Measurements from ENCODE around the gene MYO16. TPM values are rescaled to one million over a fixed set of nuclear protein-coding genes. Genes with fewer than 3 reads are reported as not detected.

The MYO16 gene
- total RNA-seq, 1 experiment from 2014 or later, result not detected

DNA sequence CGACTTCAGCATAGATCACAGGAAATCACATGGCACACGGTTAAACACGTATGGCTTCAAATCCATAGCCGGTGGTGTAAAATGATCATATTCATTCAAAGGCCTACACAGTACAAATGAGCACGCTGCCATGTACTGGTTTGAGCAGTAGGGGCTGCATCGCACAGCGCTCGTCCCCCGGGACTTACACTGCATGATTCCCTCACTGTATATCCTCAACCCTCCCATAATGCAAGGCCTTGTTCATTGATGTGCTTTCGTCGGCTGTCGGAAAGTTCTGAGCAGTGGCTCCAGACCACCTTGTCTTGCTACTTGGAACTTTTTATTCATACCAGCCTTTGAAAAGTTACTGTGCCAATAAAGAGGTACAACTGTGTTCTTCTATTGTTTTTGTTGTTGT lies 578.2 kb downstream of the MYO16 start:
- no peaks in the 10 kb centered on the region for H3K79me2 ChIP-seq (ENCODE audit: insufficient read depth, low read length)
- Mint-ChIP-seq H3K36me3 (ENCODE audit: insufficient read depth in 1 of 3, low read depth in 3 of 3) (no peaks in the 10 kb centered on the region), H3K4me3 (no peak overlapping the region), H3K9me3 (no peaks in the 10 kb centered on the region), H3K27me3 (ENCODE audit: low read depth) (peaks cover 2% of the 10 kb centered on the region), H3K27ac (no peak overlapping the region), H3K4me1 (peaks cover 0 to 3% of the 10 kb centered on the region in 2 experiments; a peak in 1 of 4 replicates)
- no CpG with 5 or more reads among the region's 12 CpGs for WGBS (ENCODE audit: extremely low coverage, insufficient read length, low lambda C conversion rate)
- no peak overlapping the region for H3K27ac ChIP-seq (ENCODE audit: insufficient read length, low read depth, low read length)
- no peaks in the 10 kb centered on the region for H3K4me1 ChIP-seq (ENCODE audit: insufficient read depth, low read length)
- no peak overlapping the region for H3K56ac ChIP-seq (ENCODE audit: insufficient read length, low read depth, low read length)
- no peak overlapping the region for H3K4me2 ChIP-seq (ENCODE audit: insufficient read depth, insufficient read length, low read length)
- H4K91ac ChIP-seq (ENCODE audit: insufficient read length, low read depth, low read length), result no peak overlapping the region
- H2BK15ac ChIP-seq (ENCODE audit: low read depth, low read length), result no peak overlapping the region
- no peak overlapping the region for H4K5ac ChIP-seq (ENCODE audit: insufficient read length, low read depth, low read length)
- H3K4ac ChIP-seq (ENCODE audit: low read depth, low read length), result no peak overlapping the region
- no peak overlapping the region for H2AFZ ChIP-seq (ENCODE audit: low read length)
- no peak overlapping the region for H3K23ac ChIP-seq (ENCODE audit: insufficient read length, low read depth, low read length)
- no peak overlapping the region for H2BK12ac ChIP-seq (ENCODE audit: insufficient read length, low read depth, low read length)
- no peak overlapping the region for H3T11ph ChIP-seq (ENCODE audit: low read length)
- H2BK5ac ChIP-seq (ENCODE audit: insufficient read length, low read length), result no peak overlapping the region
- no peaks in the 10 kb centered on the region for H3K23me2 ChIP-seq (ENCODE audit: insufficient read length, low read depth, low read length, poor library complexity, severe bottlenecking)
- no peak for DNase-seq
- no peaks in the 10 kb centered on the region for H3K27me3 ChIP-seq (ENCODE audit: insufficient read depth, low read length)
- H4K8ac ChIP-seq (replicated peaks; ENCODE audit: insufficient read length, low read depth, low read length), result no peak overlapping the region
- no peak overlapping the region for H2AK5ac ChIP-seq (ENCODE audit: insufficient read length, low read length)
- no peak overlapping the region for H3K9ac ChIP-seq (ENCODE audit: extremely low read depth, insufficient read length, low read length)
- H3K79me1 ChIP-seq (ENCODE audit: insufficient read depth, low read depth, low read length, poor library complexity, severe bottlenecking), result no peaks in the 10 kb centered on the region
- TF ChIP-seq, protein P1, sequence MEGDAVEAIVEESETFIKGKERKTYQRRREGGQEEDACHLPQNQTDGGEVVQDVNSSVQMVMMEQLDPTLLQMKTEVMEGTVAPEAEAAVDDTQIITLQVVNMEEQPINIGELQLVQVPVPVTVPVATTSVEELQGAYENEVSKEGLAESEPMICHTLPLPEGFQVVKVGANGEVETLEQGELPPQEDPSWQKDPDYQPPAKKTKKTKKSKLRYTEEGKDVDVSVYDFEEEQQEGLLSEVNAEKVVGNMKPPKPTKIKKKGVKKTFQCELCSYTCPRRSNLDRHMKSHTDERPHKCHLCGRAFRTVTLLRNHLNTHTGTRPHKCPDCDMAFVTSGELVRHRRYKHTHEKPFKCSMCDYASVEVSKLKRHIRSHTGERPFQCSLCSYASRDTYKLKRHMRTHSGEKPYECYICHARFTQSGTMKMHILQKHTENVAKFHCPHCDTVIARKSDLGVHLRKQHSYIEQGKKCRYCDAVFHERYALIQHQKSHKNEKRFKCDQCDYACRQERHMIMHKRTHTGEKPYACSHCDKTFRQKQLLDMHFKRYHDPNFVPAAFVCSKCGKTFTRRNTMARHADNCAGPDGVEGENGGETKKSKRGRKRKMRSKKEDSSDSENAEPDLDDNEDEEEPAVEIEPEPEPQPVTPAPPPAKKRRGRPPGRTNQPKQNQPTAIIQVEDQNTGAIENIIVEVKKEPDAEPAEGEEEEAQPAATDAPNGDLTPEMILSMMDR (conservative IDR thresholded peaks at IDR 0.05), result 0 out of 3 replicates have a peak, but pooled peaks have one; percentile 18
- H4K20me1 ChIP-seq (ENCODE audit: control insufficient read depth, insufficient read depth, insufficient read length), result no peaks in the 10 kb centered on the region
- no peak overlapping the region for H2BK20ac ChIP-seq (ENCODE audit: low read depth, low read length, poor library complexity, severe bottlenecking)
- no peak overlapping the region for H2BK120ac ChIP-seq (ENCODE audit: low read depth, low read length, poor library complexity, severe bottlenecking)
- no peak overlapping the region for H3K14ac ChIP-seq (ENCODE audit: insufficient read depth, low read length)
- H3K9me3 ChIP-seq (ENCODE audit: control insufficient read depth, low read depth, low read length), result no peaks in the 10 kb centered on the region
- no peak overlapping the region for H3K18ac ChIP-seq (ENCODE audit: insufficient read length, low read depth, low read length)
